AG09319 (cell line): ENCODE data around the gene SAMD8.
"Not testable (repeated sequence)": the region's sequence is repeated elsewhere in the genome, so short reads cannot be mapped to it uniquely, and the experiment has no call there.

Source experiments
- DNase-seq: peaks from one replicate; pipeline ENCODE4 v3.0.0-alpha.2; 2010; ENCODE audit warnings: low read depth; ENCODE audit errors: extremely low read depth
- TF ChIP-seq, protein P1 (sequence below): IDR thresholded peaks from 2 replicates; pipeline ENCODE4 v1.5.1; 2011; ENCODE audit warnings: low read depth, mild to moderate bottlenecking, inconsistent platforms, low read length, moderate library complexity

Gene SAMD8

GRCh38 chr10:75108684-75109458 is 2.6 kb upstream of the SAMD8 start:
- DNase-seq, result no peak
- TF ChIP-seq, protein P1, sequence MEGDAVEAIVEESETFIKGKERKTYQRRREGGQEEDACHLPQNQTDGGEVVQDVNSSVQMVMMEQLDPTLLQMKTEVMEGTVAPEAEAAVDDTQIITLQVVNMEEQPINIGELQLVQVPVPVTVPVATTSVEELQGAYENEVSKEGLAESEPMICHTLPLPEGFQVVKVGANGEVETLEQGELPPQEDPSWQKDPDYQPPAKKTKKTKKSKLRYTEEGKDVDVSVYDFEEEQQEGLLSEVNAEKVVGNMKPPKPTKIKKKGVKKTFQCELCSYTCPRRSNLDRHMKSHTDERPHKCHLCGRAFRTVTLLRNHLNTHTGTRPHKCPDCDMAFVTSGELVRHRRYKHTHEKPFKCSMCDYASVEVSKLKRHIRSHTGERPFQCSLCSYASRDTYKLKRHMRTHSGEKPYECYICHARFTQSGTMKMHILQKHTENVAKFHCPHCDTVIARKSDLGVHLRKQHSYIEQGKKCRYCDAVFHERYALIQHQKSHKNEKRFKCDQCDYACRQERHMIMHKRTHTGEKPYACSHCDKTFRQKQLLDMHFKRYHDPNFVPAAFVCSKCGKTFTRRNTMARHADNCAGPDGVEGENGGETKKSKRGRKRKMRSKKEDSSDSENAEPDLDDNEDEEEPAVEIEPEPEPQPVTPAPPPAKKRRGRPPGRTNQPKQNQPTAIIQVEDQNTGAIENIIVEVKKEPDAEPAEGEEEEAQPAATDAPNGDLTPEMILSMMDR, result peak; percentile 49

DNA sequence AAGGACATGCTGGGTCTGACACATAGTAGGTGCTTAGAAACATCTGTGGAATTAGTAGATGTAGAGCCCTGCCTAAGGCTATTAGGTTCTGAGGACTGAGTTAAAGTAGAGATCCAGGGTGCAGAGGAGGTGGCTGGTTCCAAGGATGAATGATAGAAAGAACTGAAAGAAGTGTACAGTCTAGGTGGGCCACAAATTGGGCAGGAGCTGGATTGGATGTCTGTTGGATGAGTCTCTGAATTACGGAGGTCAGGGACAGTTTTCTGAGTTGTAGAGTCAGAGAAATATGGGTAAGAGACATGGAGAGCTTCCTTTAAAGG is 2.0 kb upstream of the SAMD8 start:
- TF ChIP-seq, protein P1, result no peak
- DNase-seq, result no peak

DNA sequence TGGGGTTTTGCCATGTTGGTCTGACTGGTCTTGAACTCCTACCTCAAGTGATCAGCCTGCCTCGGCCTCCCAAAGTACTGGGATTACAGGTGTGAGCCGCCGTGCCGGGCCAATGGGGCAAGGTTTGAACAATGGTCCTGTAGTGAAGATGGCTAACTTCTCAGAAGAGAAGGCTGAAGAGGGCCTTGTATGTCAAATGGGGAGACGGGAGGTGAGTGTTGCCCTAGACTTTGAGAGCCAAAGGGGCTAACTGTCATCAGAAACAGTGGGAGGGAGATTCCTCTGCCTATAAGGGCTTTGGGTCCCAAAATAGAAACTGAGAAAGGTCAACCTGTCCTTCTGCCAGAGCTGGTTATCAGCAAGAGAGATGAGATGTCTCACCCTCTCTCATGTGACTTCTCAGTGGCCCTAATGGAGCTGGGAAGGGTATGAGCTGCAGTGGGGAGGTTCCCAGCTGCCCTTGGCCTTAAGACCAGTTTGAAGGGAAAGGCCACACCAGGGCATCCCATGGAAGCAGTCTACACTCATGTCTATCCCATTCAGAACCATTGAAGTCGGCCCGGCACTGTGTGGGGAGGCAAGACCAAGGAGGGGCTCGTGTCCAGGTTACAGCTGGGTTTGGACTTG is 1.3 kb upstream of the SAMD8 start:
- no peak for DNase-seq
- TF ChIP-seq, protein P1, result no peak

GRCh38 chr10:75111907-75112679 is 637 bp downstream of the SAMD8 start:
- DNase-seq, result no peak
- TF ChIP-seq, protein P1, result no peak

DNA sequence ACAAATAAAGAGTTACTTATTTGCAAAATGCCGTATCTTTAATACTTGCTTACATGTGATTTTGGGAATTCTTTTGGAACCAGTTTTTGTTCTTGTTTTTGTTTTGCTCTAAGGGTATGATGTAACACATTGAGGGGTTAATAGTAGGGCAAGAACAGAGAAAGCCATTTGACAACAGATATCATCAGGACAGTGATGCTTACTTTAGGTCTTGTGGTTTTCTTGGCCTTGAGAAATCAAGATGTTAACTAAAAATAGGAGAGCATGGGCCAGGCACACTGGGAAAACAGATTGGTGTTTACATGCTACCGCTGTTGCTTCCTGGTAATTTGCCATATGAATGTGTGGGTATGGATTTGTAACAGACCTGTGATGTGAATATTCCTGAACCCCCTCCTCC is 3.7 kb downstream of the SAMD8 start:
- no peak for DNase-seq
- TF ChIP-seq, protein P1, result no peak

DNA sequence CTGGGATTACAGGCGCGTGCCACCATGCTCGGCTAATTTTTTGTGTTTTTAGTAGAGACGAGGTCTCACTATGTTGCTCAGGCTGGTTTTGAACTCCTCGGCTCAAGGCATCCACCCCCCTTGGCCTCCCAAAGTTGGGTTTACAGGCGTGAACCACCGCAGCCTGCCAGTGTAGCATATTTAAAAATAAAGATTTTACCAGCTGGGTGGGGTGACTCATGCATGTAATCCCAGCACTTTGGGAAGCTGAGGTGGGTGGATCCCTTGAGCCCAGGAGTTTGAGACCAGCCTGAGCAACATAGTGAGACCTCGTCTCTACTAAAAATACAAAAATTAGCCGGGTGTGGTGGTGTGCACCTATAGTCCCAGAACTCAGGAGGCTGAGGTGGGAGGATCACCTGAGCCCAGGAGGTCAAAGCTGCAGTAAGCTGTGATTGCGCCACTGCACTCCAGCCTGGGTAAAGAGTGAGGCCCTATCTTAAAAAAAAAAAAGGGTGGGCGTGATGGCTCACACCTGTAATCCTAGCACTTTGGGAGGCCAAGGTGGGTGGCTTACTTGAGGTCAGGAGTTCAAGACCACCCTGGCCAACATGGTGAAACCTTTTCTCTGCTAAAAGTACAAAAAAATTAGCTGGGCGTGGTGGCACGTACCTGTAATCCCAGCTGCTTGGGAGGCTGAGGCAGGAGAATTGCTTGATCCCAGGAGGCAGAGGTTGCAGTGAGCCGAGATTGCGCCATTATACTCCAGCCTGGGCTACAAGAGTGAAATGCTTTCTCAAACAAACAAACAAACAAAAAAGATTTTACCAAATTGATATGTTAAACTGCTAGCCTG is 5.7 kb downstream of the SAMD8 start:
- not testable (repeated sequence) for DNase-seq

DNA sequence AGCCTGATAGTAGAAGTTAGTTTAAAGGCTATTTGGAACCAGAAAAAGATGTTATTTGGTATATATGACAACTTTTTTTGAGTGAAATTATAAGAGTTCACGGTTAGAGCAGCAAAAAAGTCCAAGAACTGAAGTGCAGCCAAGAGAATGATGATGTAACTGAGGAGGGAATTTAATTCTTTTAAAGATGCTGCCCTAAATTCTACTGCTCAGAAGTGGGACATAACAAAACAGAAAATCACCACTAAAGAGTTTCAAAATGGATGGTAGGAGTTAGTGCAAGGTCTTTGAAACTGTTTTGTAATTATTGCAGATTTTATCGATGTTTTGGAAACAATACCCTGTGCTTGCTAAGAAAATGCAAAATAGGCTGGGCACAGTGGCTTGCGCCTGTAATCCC is 6.5 kb downstream of the SAMD8 start:
- no peak for DNase-seq
- TF ChIP-seq, protein P1, result no peak

DNA sequence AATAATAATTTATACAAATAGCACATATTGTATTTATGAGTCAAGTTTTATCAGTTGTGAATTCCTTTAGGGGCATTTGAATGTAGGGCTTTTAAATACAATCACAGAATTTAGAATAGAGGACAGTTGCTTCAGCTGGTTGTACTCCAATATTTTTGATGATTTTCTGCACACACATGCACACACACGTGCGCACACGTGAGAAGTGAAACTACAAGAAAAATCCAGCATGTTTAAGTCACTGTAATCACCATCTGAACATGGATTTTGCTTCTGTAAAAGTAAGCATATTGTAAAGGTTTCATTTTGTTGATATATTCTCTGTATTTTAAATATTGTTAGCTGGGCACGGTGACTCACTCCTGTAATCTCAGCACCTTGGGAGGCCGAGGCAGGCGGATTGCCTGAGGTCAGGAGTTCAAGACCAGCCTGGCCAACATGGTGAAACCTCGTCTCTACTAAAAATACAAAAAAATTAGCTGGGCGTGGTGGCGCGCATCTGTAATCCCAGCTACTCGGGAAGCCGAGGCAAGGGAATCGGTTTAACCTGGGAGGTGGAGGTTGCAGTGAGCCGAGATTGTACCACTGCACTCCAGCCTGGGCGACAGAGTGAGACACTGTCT is 8.1 kb downstream of the SAMD8 start:
- not testable (repeated sequence) for DNase-seq
